Measurements from ENCODE around the gene PNLIPRP2.

The PNLIPRP2 gene

GRCh38 chr10:116686632-116687031, 65.9 kb downstream of the PNLIPRP2 start:
- no peak for DNase-seq

GRCh38 chr10:116687633-116688032, 66.9 kb downstream of the PNLIPRP2 start:
- no peak for DNase-seq

- peak; percentile 39 for DNase-seq
Observed at GRCh38 chr10:116688241-116688711, 67.5 kb downstream of the PNLIPRP2 start.

GRCh38 chr10:116688741-116689495, 68.2 kb downstream of the PNLIPRP2 start:
- no peak for DNase-seq

- DNase-seq: no peak
Observed at GRCh38 chr10:116689744-116690143, 69.0 kb downstream of the PNLIPRP2 start.

- no peak for DNase-seq
Observed at GRCh38 chr10:116690356-116691322, 69.9 kb downstream of the PNLIPRP2 start.

GRCh38 chr10:116691635-116692034, 70.9 kb downstream of the PNLIPRP2 start:
- DNase-seq: no peak

GRCh38 chr10:116692225-116692624, 71.5 kb downstream of the PNLIPRP2 start:
- DNase-seq: no peak

- peak; percentile 61 for DNase-seq
Observed at GRCh38 chr10:116694243-116694926, 73.6 kb downstream of the PNLIPRP2 start.
